MM.1S (cell line): ENCODE results near the gene TAPBP.
A peak's percentile ranks its signal among the peaks of the same experiment; 100 is the strongest.

ENCODE experiments used
- EZH2phosphoT487 ChIP-seq: fragments of 300-600 bp; sonication (generic); IDR thresholded peaks from 2 replicates; pipeline ENCODE4 v1.6.1; 2018; ENCODE audit warnings: antibody characterized with exemption, low read length
- TF ChIP-seq, protein P1 (sequence below): fragments of 300-600 bp; sonication (generic); IDR thresholded peaks from 2 replicates; pipeline ENCODE4 v1.5.1; 2016; ENCODE audit warnings: antibody characterized with exemption, low read length, mixed read lengths

DNA sequence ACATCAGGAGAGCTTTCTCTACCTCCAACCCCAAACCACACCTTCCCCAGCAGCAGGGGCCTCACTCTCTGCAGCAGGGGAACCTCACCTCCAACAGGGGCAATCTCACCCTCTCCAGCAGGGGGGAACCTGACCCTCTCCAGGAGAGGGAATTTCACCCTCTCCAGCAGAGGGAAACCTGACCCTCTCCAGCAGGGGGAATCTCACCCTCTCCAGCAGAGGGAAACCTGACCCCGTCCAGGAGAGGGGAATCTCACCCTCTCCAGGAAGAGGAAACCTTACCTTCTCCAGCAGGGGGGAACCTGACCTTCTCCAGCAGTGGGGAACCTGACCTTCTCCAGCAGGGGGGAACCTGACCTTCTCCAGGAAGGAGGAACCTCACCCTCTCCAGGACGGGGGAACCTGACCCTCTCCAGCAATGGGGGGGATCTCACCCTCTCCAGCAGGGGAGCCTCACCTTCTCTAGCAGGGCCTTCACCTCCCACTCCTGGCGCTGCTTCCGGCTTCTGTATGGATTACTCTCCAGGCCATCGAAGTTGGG, 33.8 kb downstream of the TAPBP start:
- TF ChIP-seq, protein P1, sequence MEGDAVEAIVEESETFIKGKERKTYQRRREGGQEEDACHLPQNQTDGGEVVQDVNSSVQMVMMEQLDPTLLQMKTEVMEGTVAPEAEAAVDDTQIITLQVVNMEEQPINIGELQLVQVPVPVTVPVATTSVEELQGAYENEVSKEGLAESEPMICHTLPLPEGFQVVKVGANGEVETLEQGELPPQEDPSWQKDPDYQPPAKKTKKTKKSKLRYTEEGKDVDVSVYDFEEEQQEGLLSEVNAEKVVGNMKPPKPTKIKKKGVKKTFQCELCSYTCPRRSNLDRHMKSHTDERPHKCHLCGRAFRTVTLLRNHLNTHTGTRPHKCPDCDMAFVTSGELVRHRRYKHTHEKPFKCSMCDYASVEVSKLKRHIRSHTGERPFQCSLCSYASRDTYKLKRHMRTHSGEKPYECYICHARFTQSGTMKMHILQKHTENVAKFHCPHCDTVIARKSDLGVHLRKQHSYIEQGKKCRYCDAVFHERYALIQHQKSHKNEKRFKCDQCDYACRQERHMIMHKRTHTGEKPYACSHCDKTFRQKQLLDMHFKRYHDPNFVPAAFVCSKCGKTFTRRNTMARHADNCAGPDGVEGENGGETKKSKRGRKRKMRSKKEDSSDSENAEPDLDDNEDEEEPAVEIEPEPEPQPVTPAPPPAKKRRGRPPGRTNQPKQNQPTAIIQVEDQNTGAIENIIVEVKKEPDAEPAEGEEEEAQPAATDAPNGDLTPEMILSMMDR: peak; percentile 38
- no peak for TF ChIP-seq EZH2phosphoT487
